Stimulated activated CD8-positive, alpha-beta memory T cell treated with anti-CD3 and anti-CD28 coated beads, Interleukin-2, amount 100 ng/mL, for 1 hour (primary cell): Measurements from ENCODE around the gene S100Z.
"Not testable (repeated sequence)": the region's sequence is repeated elsewhere in the genome, so short reads cannot be mapped to it uniquely, and the experiment has no call there.

ENCODE experiments used
- DNase-seq, 2 donors: peaks; one replicate each; pipeline ENCODE4 v3.0.0-alpha.2; 2020; ENCODE audit warnings: low read depth in 2 of 2

The S100Z gene

GRCh38 chr5:76849419-76850291 lies at the start of gene S100Z:
S100Z (plus strand) TSS chr5:76850014; CDS start chr5:76875360, 25,346 bp downstream.
- DNase-seq: peak in 1 of 2 donors; percentile 5

- DNase-seq: no peak
Measured at GRCh38 chr5:76800579-76800978, 49.2 kb upstream of the S100Z start.

- DNase-seq: no peak
Measured at GRCh38 chr5:76801159-76801802, 48.5 kb upstream of the S100Z start.

GRCh38 chr5:76801803-76802195 lies 48.0 kb upstream of the S100Z start:
- no peak for DNase-seq

- no peak for DNase-seq
Measured at GRCh38 chr5:76804266-76804665, 45.5 kb upstream of the S100Z start.

- no peak for DNase-seq
Measured at GRCh38 chr5:76805821-76806505, 43.9 kb upstream of the S100Z start.

GRCh38 chr5:76807296-76807695 lies 42.5 kb upstream of the S100Z start:
- DNase-seq: no peak

- DNase-seq: no peak
Measured at GRCh38 chr5:76808141-76808691, 41.6 kb upstream of the S100Z start.

GRCh38 chr5:76809141-76809540 lies 40.7 kb upstream of the S100Z start:
- no peak for DNase-seq

- no peak for DNase-seq
Measured at GRCh38 chr5:76810236-76810635, 39.6 kb upstream of the S100Z start.

- DNase-seq: no peak
Measured at GRCh38 chr5:76811214-76811613, 38.6 kb upstream of the S100Z start.

GRCh38 chr5:76812209-76812608 lies 37.6 kb upstream of the S100Z start:
- DNase-seq: not testable (repeated sequence)

GRCh38 chr5:76813982-76814562 lies 35.7 kb upstream of the S100Z start:
- DNase-seq: no peak

GRCh38 chr5:76816110-76816831 lies 33.5 kb upstream of the S100Z start:
- no peak for DNase-seq

GRCh38 chr5:76818844-76819831 lies 30.7 kb upstream of the S100Z start, which contains the start of gene F2RL1:
F2RL1 (plus strand) TSS chr5:76819030; CDS start chr5:76819183, 153 bp downstream.
- peak in 1 of 2 donors; percentile 30 for DNase-seq

- DNase-seq: no peak
Measured at GRCh38 chr5:76819851-76820525, 29.8 kb upstream of the S100Z start.

- DNase-seq: no peak
Measured at GRCh38 chr5:76820526-76820890, 29.3 kb upstream of the S100Z start.

GRCh38 chr5:76821136-76821535 lies 28.7 kb upstream of the S100Z start:
- no peak for DNase-seq

- DNase-seq: not testable (repeated sequence)
Measured at GRCh38 chr5:76822105-76822731, 27.6 kb upstream of the S100Z start.
